Hepatocyte (in vitro differentiated cells): Measurements from ENCODE around the gene ZDHHC11B.
"Not testable (repeated sequence)": the region's sequence is repeated elsewhere in the genome, so short reads cannot be mapped to it uniquely, and the experiment has no call there.

Source experiments
- EZH2 ChIP-seq: fragments of 200-600 bp; sonication (generic); IDR thresholded peaks from 2 replicates; pipeline ENCODE4 v1.6.1; 2016; ENCODE audit warnings: antibody characterized with exemption, mild to moderate bottlenecking, borderline replicate concordance
- EZH2phosphoT487 ChIP-seq: fragments of 200-600 bp; sonication (generic); IDR thresholded peaks from one replicate; pipeline ENCODE4 v1.6.1; 2018; ENCODE audit warnings: antibody characterized with exemption, mild to moderate bottlenecking, low read depth, moderate library complexity; ENCODE audit not compliant: unreplicated experiment, severe bottlenecking
- TF ChIP-seq, protein P1 (sequence below): fragments of 200-600 bp; sonication (generic); IDR thresholded peaks from 2 replicates; pipeline ENCODE4 v1.5.1; 2016; ENCODE audit warnings: antibody characterized with exemption, mild to moderate bottlenecking; ENCODE audit not compliant: poor library complexity

DNA sequence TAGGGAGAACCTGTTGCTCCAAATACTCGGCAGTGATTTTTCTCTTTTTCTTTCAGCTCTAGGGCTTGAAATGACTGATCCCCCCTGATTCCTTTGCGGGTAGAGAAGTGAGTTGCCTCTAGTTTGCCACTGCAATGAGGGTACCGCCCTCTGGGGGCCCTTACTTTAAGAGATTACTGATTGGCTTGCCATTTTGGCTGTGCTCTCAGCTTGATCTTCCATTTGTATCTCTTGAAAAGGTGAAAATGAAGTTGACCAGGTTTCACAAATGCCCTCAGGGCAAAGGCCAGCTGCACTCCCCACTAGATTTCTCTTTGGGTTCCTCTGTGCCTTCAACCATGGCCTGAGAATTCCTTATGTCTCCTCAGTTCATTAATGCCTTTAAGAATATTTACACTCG, 13.5 kb upstream of the ZDHHC11B start:
- TF ChIP-seq, protein P1, sequence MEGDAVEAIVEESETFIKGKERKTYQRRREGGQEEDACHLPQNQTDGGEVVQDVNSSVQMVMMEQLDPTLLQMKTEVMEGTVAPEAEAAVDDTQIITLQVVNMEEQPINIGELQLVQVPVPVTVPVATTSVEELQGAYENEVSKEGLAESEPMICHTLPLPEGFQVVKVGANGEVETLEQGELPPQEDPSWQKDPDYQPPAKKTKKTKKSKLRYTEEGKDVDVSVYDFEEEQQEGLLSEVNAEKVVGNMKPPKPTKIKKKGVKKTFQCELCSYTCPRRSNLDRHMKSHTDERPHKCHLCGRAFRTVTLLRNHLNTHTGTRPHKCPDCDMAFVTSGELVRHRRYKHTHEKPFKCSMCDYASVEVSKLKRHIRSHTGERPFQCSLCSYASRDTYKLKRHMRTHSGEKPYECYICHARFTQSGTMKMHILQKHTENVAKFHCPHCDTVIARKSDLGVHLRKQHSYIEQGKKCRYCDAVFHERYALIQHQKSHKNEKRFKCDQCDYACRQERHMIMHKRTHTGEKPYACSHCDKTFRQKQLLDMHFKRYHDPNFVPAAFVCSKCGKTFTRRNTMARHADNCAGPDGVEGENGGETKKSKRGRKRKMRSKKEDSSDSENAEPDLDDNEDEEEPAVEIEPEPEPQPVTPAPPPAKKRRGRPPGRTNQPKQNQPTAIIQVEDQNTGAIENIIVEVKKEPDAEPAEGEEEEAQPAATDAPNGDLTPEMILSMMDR = not testable (repeated sequence)
- not testable (repeated sequence) for TF ChIP-seq EZH2, EZH2phosphoT487
